ENCODE data around the gene DOCK1.

Gene DOCK1

DNA sequence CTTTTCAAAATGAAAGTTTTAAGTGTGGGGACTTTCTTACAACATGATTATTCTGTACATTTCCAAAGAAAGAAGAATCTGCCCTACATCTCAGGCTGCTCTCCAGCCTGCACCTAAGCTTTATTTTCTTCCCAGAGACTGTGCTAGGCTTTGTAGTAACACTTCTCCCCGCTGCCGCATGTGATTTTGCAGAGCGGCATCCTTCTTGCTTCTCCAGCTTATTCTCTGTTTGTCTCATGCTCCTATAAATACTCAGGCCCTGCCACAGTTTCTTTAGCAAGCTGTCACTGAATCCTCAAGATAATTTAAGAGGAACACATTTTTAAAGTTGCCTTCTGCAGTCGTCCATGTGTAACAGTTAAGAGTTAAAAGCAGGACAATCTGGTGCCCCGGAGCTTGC, 237.6 kb downstream of the DOCK1 start:
- TF ChIP-seq, protein P1, sequence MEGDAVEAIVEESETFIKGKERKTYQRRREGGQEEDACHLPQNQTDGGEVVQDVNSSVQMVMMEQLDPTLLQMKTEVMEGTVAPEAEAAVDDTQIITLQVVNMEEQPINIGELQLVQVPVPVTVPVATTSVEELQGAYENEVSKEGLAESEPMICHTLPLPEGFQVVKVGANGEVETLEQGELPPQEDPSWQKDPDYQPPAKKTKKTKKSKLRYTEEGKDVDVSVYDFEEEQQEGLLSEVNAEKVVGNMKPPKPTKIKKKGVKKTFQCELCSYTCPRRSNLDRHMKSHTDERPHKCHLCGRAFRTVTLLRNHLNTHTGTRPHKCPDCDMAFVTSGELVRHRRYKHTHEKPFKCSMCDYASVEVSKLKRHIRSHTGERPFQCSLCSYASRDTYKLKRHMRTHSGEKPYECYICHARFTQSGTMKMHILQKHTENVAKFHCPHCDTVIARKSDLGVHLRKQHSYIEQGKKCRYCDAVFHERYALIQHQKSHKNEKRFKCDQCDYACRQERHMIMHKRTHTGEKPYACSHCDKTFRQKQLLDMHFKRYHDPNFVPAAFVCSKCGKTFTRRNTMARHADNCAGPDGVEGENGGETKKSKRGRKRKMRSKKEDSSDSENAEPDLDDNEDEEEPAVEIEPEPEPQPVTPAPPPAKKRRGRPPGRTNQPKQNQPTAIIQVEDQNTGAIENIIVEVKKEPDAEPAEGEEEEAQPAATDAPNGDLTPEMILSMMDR (conservative IDR thresholded peaks at IDR 0.05), result no peak
- no peak overlapping the region for H3K27ac ChIP-seq

DNA sequence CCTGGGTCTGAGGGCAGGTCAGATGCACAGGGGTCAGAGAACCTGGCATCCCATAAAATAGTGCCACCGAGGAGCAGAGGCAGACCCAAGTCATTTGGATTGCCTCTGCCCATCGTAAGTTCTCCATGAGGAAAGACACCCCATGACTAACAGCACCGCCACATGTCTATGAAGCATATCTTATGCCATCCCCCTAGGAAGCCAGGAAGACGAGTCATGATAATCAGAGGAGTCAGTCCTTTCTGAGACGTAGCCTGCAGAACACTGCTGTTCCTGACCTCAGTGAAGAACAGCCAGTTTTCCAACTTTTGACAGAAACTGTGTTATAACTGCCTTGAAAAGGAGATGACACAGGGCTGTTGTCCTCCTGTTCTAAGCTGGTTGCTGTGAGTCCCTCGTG, 239.9 kb downstream of the DOCK1 start:
- TF ChIP-seq, protein P1 (conservative IDR thresholded peaks at IDR 0.05), result no peak
- H3K27ac ChIP-seq, result no peak overlapping the region

DNA sequence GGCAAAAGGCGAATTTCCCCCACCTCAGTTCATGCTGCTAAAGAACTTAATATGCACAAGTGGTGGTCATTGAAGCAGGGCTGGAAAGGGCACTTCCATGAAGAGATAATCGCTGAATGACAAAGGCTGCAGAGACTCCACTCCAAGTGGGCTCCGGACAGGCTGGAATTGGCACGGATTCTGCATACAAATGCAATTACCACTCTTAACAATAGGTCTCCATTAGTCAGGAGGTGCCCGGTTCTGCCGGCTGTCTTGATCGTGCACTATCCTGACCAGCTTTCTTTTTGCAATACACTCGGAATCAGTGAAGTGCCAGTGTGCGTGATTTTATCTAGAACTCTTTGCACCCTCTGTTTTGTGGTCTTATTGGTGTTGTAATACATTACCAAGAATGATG, 241.4 kb downstream of the DOCK1 start:
- TF ChIP-seq, protein P1 (conservative IDR thresholded peaks at IDR 0.05), result no peak
- no peak overlapping the region for H3K27ac ChIP-seq

DNA sequence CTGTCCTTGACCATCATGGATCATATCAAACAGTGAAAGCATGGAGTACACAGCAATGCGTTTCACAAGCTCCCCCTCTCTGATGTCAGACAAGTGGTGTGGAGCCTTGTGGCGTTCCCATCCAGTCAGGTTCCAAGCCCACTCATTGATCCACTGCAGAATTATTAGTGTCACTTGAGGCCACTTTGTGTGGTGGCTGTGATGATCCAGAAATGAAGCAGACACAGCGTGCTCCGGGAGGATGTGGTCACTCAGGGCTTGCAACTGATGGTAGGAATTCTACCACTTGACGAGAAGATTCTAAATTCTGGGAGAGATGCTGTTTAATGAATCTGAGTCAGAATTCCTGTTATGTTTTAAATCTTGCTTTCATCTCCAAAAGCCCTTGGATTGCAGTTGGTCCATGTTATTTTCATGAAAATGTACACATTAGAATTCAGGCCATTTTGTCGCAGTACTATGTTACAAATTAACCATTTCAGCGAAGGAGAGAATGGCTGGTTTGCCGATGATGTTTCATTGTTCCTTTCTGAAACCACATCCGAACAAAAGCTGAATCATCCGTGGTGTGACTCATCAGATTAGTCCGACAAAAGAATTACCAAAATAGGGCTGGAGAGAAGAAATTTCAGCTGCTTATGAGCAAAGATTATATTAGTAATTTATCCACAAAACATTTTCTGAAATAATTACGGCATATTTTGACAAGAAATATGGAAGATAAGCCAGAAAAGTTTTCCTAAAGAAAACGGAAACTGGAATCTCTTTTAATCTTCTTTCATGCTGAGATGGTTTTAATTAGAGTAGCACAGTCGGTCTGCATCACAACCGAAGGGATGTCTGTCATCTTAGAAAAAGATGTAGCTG, 243.1 kb downstream of the DOCK1 start:
- TF ChIP-seq, protein P1 (conservative IDR thresholded peaks at IDR 0.05), result no peak
- H3K27ac ChIP-seq, result no peak overlapping the region

DNA sequence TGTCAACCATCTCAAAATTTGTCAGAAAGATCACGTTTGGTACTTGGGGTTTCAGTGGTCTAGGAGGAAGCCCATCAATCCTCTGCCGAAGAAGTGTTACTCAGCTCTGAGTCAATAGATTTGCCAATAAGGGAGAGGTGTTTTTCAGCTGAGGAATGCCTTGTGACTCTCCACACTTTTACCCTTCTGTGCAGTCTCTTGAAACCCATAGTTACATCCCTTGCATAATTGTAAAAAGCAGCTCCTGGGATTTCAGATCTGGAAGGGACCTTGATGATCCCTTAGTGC, 243.6 kb downstream of the DOCK1 start:
- H3K27ac ChIP-seq, result no peak overlapping the region
- TF ChIP-seq, protein P1 (conservative IDR thresholded peaks at IDR 0.05), result no peak

DNA sequence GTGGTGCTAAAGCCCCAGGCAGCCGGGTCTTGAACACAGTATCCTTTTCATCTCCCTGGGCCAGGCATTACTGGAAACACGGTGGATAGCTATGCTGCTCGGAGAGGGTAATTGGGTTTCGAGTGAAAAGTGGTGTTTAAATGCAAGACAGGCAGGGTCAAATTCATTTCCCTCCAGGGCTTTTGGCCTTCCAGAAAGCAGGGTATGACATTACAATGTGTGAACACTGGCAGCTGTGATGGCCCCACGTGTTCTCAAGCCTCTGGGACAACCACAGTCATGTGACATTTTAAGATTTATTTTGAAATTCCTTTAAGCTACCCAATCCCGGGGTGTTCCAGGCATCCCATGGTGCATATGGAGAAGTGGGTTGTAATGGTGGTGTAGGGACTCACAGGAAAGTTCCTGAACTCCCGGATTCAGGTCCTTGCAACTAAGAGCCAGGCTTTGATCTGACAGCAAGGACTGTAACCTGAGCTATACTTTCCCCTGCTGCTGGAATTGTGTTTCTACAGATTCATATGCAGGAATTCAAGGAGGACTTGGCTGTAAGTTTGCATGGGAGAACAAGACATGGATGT, 244.4 kb downstream of the DOCK1 start:
- TF ChIP-seq, protein P1 (conservative IDR thresholded peaks at IDR 0.05), result no peak
- no peak overlapping the region for H3K27ac ChIP-seq

DNA sequence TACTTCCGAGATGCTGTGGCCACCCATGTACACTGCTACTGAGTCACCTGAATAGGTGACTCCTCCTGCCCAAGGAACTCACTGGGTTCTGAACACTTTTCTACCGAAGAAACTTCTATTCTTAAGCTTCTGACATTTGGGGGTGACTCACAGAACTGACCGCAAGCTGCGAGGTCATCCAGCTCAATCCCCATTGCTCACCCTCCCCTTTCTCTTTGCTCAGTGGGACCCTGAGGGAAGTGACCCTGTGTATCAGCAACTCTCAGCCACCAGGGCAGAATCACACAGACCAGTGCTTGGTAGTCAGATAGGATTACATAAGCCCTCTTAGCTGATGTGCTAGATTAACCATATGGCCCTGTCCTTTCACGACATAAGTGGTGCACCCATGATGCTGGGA, 244.9 kb downstream of the DOCK1 start:
- H3K27ac ChIP-seq, result no peak overlapping the region
- TF ChIP-seq, protein P1 (conservative IDR thresholded peaks at IDR 0.05), result no peak

Measured in VCaP (cell line).